HL-60 (cell line): ENCODE data around the gene GLUL.

Experiments used
- DNase-seq, 2 experiments: peaks; one replicate each; pipeline ENCODE4 v3.0.0-alpha.2; 2010 to 2020; ENCODE audit warnings: low read depth in 1 of 2, low spot score in 1 of 2
- H3K27ac ChIP-seq: fragments of 250-450 bp; sonication (Bioruptor Pico); replicated peaks from 2 replicates; pipeline ENCODE4 v1.5.1; 2020; ENCODE audit warnings: mild to moderate bottlenecking, moderate library complexity
- H3K27me3 ChIP-seq: fragments of 250-450 bp; sonication (Bioruptor Pico); 2 replicates; pipeline ENCODE4 v1.5.1; 2021; ENCODE audit warnings: mild to moderate bottlenecking, moderate library complexity; ENCODE audit not compliant: insufficient read depth, poor library complexity, severe bottlenecking
- H3K4me3 ChIP-seq: replicated peaks from 2 replicates; pipeline ENCODE4 v1.5.1; 2011; ENCODE audit warnings: mild to moderate bottlenecking, control low read depth, low read length; ENCODE audit not compliant: insufficient read depth
- GABPA ChIP-seq: IDR thresholded peaks from 2 replicates; pipeline ENCODE4 v1.6.1; 2012; ENCODE audit warnings: low read depth
- POLR2AphosphoS5 ChIP-seq: IDR thresholded peaks from 2 replicates; pipeline ENCODE4 v1.6.1; 2012; ENCODE audit warnings: low read depth
- SPI1 ChIP-seq: IDR thresholded peaks from 2 replicates; pipeline ENCODE4 v1.6.1; 2012; ENCODE audit warnings: low read depth, mild to moderate bottlenecking, borderline replicate concordance
- TF ChIP-seq, protein P1 (sequence below): IDR thresholded peaks from one replicate; pipeline ENCODE4 v1.5.1; 2011; ENCODE audit warnings: low read length, control low read depth, inconsistent platforms; ENCODE audit not compliant: insufficient read depth
- TF ChIP-seq, protein P2 (sequence below): IDR thresholded peaks from 2 replicates; pipeline ENCODE4 v1.6.1; 2012; ENCODE audit warnings: low read depth; ENCODE audit not compliant: insufficient replicate concordance

Gene GLUL

GRCh38 chr1:182351790-182352364 lies 39.7 kb downstream of the GLUL start:
- Histone ChIP-seq H3K27me3 (no peaks in the 10 kb centered on the region), H3K4me3 (no peak overlapping the region), H3K27ac (no peak overlapping the region)
- DNase-seq, result no peak
- TF ChIP-seq, protein P1, sequence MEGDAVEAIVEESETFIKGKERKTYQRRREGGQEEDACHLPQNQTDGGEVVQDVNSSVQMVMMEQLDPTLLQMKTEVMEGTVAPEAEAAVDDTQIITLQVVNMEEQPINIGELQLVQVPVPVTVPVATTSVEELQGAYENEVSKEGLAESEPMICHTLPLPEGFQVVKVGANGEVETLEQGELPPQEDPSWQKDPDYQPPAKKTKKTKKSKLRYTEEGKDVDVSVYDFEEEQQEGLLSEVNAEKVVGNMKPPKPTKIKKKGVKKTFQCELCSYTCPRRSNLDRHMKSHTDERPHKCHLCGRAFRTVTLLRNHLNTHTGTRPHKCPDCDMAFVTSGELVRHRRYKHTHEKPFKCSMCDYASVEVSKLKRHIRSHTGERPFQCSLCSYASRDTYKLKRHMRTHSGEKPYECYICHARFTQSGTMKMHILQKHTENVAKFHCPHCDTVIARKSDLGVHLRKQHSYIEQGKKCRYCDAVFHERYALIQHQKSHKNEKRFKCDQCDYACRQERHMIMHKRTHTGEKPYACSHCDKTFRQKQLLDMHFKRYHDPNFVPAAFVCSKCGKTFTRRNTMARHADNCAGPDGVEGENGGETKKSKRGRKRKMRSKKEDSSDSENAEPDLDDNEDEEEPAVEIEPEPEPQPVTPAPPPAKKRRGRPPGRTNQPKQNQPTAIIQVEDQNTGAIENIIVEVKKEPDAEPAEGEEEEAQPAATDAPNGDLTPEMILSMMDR, result no peak
- TF ChIP-seq POLR2AphosphoS5 (no peak), GABPA (no peak), SPI1 (no peak)
- TF ChIP-seq, protein P2, sequence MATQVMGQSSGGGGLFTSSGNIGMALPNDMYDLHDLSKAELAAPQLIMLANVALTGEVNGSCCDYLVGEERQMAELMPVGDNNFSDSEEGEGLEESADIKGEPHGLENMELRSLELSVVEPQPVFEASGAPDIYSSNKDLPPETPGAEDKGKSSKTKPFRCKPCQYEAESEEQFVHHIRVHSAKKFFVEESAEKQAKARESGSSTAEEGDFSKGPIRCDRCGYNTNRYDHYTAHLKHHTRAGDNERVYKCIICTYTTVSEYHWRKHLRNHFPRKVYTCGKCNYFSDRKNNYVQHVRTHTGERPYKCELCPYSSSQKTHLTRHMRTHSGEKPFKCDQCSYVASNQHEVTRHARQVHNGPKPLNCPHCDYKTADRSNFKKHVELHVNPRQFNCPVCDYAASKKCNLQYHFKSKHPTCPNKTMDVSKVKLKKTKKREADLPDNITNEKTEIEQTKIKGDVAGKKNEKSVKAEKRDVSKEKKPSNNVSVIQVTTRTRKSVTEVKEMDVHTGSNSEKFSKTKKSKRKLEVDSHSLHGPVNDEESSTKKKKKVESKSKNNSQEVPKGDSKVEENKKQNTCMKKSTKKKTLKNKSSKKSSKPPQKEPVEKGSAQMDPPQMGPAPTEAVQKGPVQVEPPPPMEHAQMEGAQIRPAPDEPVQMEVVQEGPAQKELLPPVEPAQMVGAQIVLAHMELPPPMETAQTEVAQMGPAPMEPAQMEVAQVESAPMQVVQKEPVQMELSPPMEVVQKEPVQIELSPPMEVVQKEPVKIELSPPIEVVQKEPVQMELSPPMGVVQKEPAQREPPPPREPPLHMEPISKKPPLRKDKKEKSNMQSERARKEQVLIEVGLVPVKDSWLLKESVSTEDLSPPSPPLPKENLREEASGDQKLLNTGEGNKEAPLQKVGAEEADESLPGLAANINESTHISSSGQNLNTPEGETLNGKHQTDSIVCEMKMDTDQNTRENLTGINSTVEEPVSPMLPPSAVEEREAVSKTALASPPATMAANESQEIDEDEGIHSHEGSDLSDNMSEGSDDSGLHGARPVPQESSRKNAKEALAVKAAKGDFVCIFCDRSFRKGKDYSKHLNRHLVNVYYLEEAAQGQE, result no peak

- TF ChIP-seq SPI1, result no peak
- TF ChIP-seq POLR2AphosphoS5, result no peak
- TF ChIP-seq, protein P1, result no peak
- TF ChIP-seq, protein P2, result no peak
- no peak for TF ChIP-seq GABPA
- DNase-seq, result no peak
- H3K27me3 ChIP-seq, result no peaks in the 10 kb centered on the region
Measured at GRCh38 chr1:182350839-182351238, 40.8 kb downstream of the GLUL start.

GRCh38 chr1:182348961-182349747 lies 42.4 kb downstream of the GLUL start:
- no peak overlapping the region for H3K27ac ChIP-seq
- no peak overlapping the region for H3K4me3 ChIP-seq
- H3K27me3 ChIP-seq, result no peaks in the 10 kb centered on the region
- DNase-seq, result no peak
- TF ChIP-seq, protein P2, result no peak
- TF ChIP-seq SPI1 (no peak), GABPA (no peak), POLR2AphosphoS5 (no peak)
- TF ChIP-seq, protein P1, result no peak

More at GRCh38 chr1:182350839-182351238, 40.8 kb downstream of the GLUL start:
- H3K27ac ChIP-seq, result no peak overlapping the region
- no peak overlapping the region for H3K4me3 ChIP-seq
